ENCODE measurements around the gene GRAMD1B. TPM values are rescaled to one million over a fixed set of nuclear protein-coding genes. Genes with fewer than 3 reads are reported as not detected.

The GRAMD1B gene
- total and polyA plus RNA-seq, 4 donors, result 0.29 to 2.6 (median 1.3) TPM

DNA sequence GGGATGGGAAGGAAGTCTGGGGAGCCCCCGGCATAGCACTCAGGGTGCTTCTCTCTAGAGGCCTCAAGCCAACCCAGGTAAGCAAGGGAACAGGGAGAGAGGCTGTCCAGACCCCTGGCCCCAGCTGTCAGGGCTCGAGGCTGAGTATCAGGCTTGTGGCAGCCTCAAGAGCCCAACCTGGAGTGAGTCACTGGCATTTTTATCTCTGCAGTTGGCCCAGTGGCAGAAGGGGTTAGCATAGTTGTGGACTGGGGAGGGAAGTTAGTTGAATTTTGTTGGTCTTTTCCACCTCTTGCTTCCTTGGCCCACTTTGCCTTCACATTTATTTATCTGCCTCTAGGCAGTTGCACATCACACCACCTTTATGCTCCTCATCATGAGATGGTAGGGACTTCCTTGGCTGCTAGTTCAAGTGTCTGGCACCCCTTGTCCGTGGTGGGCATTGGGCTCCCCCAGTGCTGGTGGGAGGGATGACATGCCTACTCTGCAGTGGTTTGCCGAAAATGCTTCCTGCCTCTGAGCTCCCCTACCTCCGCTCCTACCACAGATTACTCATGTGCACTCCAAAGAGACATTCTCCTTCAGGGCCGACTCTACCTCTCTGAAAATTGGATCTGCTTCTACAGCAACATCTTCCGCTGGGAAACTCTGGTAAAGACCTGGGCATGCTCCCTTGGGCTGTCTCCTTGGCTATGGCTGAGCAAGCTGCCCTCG is 164.3 kb downstream of the GRAMD1B start:
- no peaks in the 10 kb centered on the region for H3K9me3 ChIP-seq (ENCODE audit: control insufficient read depth in 4 of 4, low read length in 3 of 4)
- no peaks in the 10 kb centered on the region for H3K4me1 ChIP-seq (ENCODE audit: control insufficient read depth in 4 of 4, insufficient read depth in 4 of 4, low read length in 3 of 4)
- H3K9ac ChIP-seq (ENCODE audit: low read depth in 1 of 2, low read length in 2 of 2), result no peak overlapping the region
- H3K4me3 ChIP-seq (ENCODE audit: low read depth in 1 of 3, low read length in 3 of 3), result no peak overlapping the region
- DNase-seq (ENCODE audit: low spot score), result no peak
- H3K36me3 ChIP-seq (ENCODE audit: control insufficient read depth in 4 of 4, insufficient read depth in 3 of 4, low read depth in 1 of 4, low read length in 3 of 4), result no peaks in the 10 kb centered on the region
- H3K27me3 ChIP-seq (ENCODE audit: control insufficient read depth in 4 of 4, insufficient read depth in 4 of 4, low read length in 3 of 4), result no peaks in the 10 kb centered on the region
- H3K27ac ChIP-seq (ENCODE audit: low read depth in 1 of 2, low read length in 2 of 2), result no peak overlapping the region
- TF ChIP-seq, protein P1, sequence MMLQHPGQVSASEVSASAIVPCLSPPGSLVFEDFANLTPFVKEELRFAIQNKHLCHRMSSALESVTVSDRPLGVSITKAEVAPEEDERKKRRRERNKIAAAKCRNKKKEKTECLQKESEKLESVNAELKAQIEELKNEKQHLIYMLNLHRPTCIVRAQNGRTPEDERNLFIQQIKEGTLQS (IDR thresholded peaks at IDR 0.05), result no peak
- TF ChIP-seq SP1 (IDR thresholded peaks at IDR 0.05), result no peak
- no peak for TF ChIP-seq RXRA (IDR thresholded peaks at IDR 0.05)
- no peak for TF ChIP-seq FOXA2 (IDR thresholded peaks at IDR 0.05)
- TF ChIP-seq YY1 (IDR thresholded peaks at IDR 0.05), result no peak
- TF ChIP-seq HNF4A (conservative IDR thresholded peaks at IDR 0.05), result no peak
- no peak for TF ChIP-seq EGR1 (IDR thresholded peaks at IDR 0.05; ENCODE audit: low read depth in 2 of 2)
- TF ChIP-seq GABPA (IDR thresholded peaks at IDR 0.05 in 1 of 2, conservative IDR thresholded peaks at IDR 0.05 in 1 of 2), result no peak
- TF ChIP-seq ZBTB33 (IDR thresholded peaks at IDR 0.05), result no peak
- TF ChIP-seq, protein P2, sequence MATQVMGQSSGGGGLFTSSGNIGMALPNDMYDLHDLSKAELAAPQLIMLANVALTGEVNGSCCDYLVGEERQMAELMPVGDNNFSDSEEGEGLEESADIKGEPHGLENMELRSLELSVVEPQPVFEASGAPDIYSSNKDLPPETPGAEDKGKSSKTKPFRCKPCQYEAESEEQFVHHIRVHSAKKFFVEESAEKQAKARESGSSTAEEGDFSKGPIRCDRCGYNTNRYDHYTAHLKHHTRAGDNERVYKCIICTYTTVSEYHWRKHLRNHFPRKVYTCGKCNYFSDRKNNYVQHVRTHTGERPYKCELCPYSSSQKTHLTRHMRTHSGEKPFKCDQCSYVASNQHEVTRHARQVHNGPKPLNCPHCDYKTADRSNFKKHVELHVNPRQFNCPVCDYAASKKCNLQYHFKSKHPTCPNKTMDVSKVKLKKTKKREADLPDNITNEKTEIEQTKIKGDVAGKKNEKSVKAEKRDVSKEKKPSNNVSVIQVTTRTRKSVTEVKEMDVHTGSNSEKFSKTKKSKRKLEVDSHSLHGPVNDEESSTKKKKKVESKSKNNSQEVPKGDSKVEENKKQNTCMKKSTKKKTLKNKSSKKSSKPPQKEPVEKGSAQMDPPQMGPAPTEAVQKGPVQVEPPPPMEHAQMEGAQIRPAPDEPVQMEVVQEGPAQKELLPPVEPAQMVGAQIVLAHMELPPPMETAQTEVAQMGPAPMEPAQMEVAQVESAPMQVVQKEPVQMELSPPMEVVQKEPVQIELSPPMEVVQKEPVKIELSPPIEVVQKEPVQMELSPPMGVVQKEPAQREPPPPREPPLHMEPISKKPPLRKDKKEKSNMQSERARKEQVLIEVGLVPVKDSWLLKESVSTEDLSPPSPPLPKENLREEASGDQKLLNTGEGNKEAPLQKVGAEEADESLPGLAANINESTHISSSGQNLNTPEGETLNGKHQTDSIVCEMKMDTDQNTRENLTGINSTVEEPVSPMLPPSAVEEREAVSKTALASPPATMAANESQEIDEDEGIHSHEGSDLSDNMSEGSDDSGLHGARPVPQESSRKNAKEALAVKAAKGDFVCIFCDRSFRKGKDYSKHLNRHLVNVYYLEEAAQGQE (IDR thresholded peaks at IDR 0.05), result no peak
- no peak for TF ChIP-seq HNF4G (IDR thresholded peaks at IDR 0.05)
- WGBS, result 94% methylated on average over 8 of the region's 8 CpGs

DNA sequence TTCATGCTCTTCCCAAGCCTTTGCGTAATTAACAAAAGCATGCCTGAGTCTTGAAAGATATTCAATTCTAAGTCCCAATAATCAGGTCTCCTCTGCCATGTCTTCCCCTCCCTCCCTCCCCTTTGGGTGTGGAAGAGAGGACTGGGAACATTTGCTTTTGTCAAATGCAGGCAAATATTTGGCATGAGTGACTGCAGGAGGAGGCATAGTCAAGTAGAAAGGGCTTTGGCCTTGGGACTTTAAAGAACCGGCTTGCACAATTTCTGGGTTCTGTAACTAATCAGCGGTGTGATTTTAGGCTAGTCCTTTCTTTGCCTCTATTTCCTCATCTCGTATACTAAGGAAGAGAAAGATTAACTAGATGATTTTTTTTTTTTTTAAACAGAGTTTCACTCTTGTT is 164.9 kb downstream of the GRAMD1B start:
- no peak for DNase-seq (ENCODE audit: low spot score)
- Histone ChIP-seq H3K9me3 (ENCODE audit: control insufficient read depth in 4 of 4, low read length in 3 of 4) (no peaks in the 10 kb centered on the region), H3K9ac (ENCODE audit: low read depth in 1 of 2, low read length in 2 of 2) (no peak overlapping the region), H3K4me1 (ENCODE audit: control insufficient read depth in 4 of 4, insufficient read depth in 4 of 4, low read length in 3 of 4) (no peaks in the 10 kb centered on the region), H3K27me3 (ENCODE audit: control insufficient read depth in 4 of 4, insufficient read depth in 4 of 4, low read length in 3 of 4) (no peaks in the 10 kb centered on the region), H3K4me3 (ENCODE audit: low read depth in 1 of 3, low read length in 3 of 3) (no peak overlapping the region), H3K27ac (ENCODE audit: low read depth in 1 of 2, low read length in 2 of 2) (no peak overlapping the region), H3K36me3 (ENCODE audit: control insufficient read depth in 4 of 4, insufficient read depth in 3 of 4, low read depth in 1 of 4, low read length in 3 of 4) (no peaks in the 10 kb centered on the region)
- WGBS, result 54% methylated on average over 4 of the region's 4 CpGs
- TF ChIP-seq HNF4G (IDR thresholded peaks at IDR 0.05), result no peak
- TF ChIP-seq, protein P1 (IDR thresholded peaks at IDR 0.05), result no peak
- no peak for TF ChIP-seq FOXA2 (IDR thresholded peaks at IDR 0.05)
- TF ChIP-seq GABPA (IDR thresholded peaks at IDR 0.05 in 1 of 2, conservative IDR thresholded peaks at IDR 0.05 in 1 of 2), result no peak
- no peak for TF ChIP-seq JUND (IDR thresholded peaks at IDR 0.05)

Measured in liver (tissue), 9 donors.